Thymus (tissue), 11 donors: ENCODE data around the gene UBE3B. TPM values are rescaled to one million over a fixed set of nuclear protein-coding genes. Genes with fewer than 3 reads are reported as not detected.

Source experiments
- DNase-seq, 9 donors: peaks; one replicate each; pipeline ENCODE4 v3.0.0-alpha.2; 2013; ENCODE audit warnings: low spot score in 9 of 9, low read depth in 6 of 9, missing footprints in 1 of 9
- H3K27ac ChIP-seq, 2 donors: one replicate each; pipeline ENCODE4 v1.5.1; 2013; ENCODE audit warnings: control low read depth in 1 of 2, low read depth in 1 of 2, low read length in 1 of 2, mild to moderate bottlenecking in 1 of 2, moderate library complexity in 1 of 2
- H3K27me3 ChIP-seq, 2 donors: one replicate each; pipeline ENCODE4 v1.5.1; 2013; ENCODE audit warnings: low read length in 1 of 2; ENCODE audit not compliant: control insufficient read depth in 2 of 2, insufficient read depth in 1 of 2
- H3K36me3 ChIP-seq, 2 donors: one replicate each; pipeline ENCODE4 v1.5.1; 2013; ENCODE audit warnings: low read length in 1 of 2, mild to moderate bottlenecking in 1 of 2, moderate library complexity in 1 of 2; ENCODE audit not compliant: control insufficient read depth in 2 of 2, insufficient read depth in 2 of 2
- H3K4me1 ChIP-seq, 2 donors: one replicate each; pipeline ENCODE4 v1.5.1; 2013; ENCODE audit warnings: low read length in 2 of 2; ENCODE audit not compliant: control insufficient read depth in 2 of 2, insufficient read depth in 2 of 2
- H3K4me3 ChIP-seq, 2 donors: one replicate each; pipeline ENCODE4 v1.5.1; 2013; ENCODE audit warnings: low read length in 2 of 2, control low read depth in 1 of 2, mild to moderate bottlenecking in 1 of 2
- H3K9me3 ChIP-seq, 2 donors: one replicate each; pipeline ENCODE4 v1.5.1; 2013; ENCODE audit warnings: low read length in 1 of 2, mild to moderate bottlenecking in 1 of 2; ENCODE audit not compliant: control insufficient read depth in 2 of 2, insufficient read depth in 1 of 2
- WGBS: extraction: QIAGEN DNeasy Blood & Tissue Kit; methylation state at CpG from one replicate; pipeline ENCODE4 v1.1.7; 2013; 5-methylcytosine and 5-hydroxymethylcytosine counted together
- polyA plus RNA-seq: library from polyadenylated mRNA; stranded (reverse); fragments of 200-250 nt; gene quantifications from one replicate; pipeline ENCODE4 v1.2.3, GENCODE V29; 2013
- total RNA-seq: library from RNA; stranded (reverse); fragments of 120-200 nt; gene quantifications from one replicate; pipeline ENCODE4 v1.2.4, GENCODE V29; 2013
- donor health status: healthy.

Gene UBE3B
- total and polyA plus RNA-seq, 2 donors = 11.7 to 13.5 TPM

GRCh38 chr12:109458086-109458485 is 19.3 kb upstream of the UBE3B start:
- WGBS = 94% methylated on average over 4 of the region's 4 CpGs
- no peak overlapping the region for H3K27ac ChIP-seq
- H3K36me3 ChIP-seq = peaks cover 50 to 58% of the 10 kb centered on the region in 2 donors
- DNase-seq = no peak
- H3K4me3 ChIP-seq = no peak overlapping the region
- peaks cover 7 to 23% of the 10 kb centered on the region in 2 donors for H3K4me1 ChIP-seq
- no peaks in the 10 kb centered on the region for H3K27me3 ChIP-seq
- no peaks in the 10 kb centered on the region for H3K9me3 ChIP-seq

GRCh38 chr12:109458771-109459208 is 18.6 kb upstream of the UBE3B start:
- no peak for DNase-seq
- H3K4me1 ChIP-seq = peaks cover 8 to 30% of the 10 kb centered on the region in 2 donors
- H3K9me3 ChIP-seq = no peaks in the 10 kb centered on the region
- peaks cover 43 to 51% of the 10 kb centered on the region in 2 donors for H3K36me3 ChIP-seq
- no peaks in the 10 kb centered on the region for H3K27me3 ChIP-seq
- no peak overlapping the region for H3K27ac ChIP-seq
- 94% methylated on average over 6 of the region's 6 CpGs for WGBS
- H3K4me3 ChIP-seq = no peak overlapping the region

- H3K36me3 ChIP-seq = peaks cover 42 to 47% of the 10 kb centered on the region in 2 donors
- no peak overlapping the region for H3K4me3 ChIP-seq
- no peak overlapping the region for H3K27ac ChIP-seq
- H3K4me1 ChIP-seq = peaks cover 8 to 32% of the 10 kb centered on the region in 2 donors
- 96% methylated on average over 6 of the region's 6 CpGs for WGBS
- no peaks in the 10 kb centered on the region for H3K9me3 ChIP-seq
- DNase-seq = no peak
- H3K27me3 ChIP-seq = no peaks in the 10 kb centered on the region
These were observed 18.2 kb upstream of the UBE3B start for GRCh38 chr12:109459247-109459646.

- Histone ChIP-seq H3K4me3 (no peak overlapping the region), H3K4me1 (peaks cover 8 to 32% of the 10 kb centered on the region in 2 donors)
These were observed 16.9 kb upstream of the UBE3B start for GRCh38 chr12:109460538-109460937.

GRCh38 chr12:109461049-109461845 is 16.2 kb upstream of the UBE3B start:
- H3K27ac ChIP-seq = peak overlapping the region; percentile 63 to 73
- H3K9me3 ChIP-seq = no peaks in the 10 kb centered on the region
- H3K4me1 ChIP-seq = peaks cover 8 to 32% of the 10 kb centered on the region in 2 donors
- no peak overlapping the region for H3K4me3 ChIP-seq
- no peaks in the 10 kb centered on the region for H3K27me3 ChIP-seq
- no peak for DNase-seq
- H3K36me3 ChIP-seq = peaks cover 23 to 31% of the 10 kb centered on the region in 2 donors
- 80% methylated on average over 8 of the region's 8 CpGs for WGBS

More at GRCh38 chr12:109460538-109460937, 16.9 kb upstream of the UBE3B start:
- WGBS = 96% methylated on average over 13 of the region's 13 CpGs
- peaks cover 30 to 34% of the 10 kb centered on the region in 2 donors for H3K36me3 ChIP-seq
- H3K27ac ChIP-seq = peak overlapping the region in 1 of 2 donors; percentile 18
- H3K9me3 ChIP-seq = no peaks in the 10 kb centered on the region
- DNase-seq = no peak
- H3K27me3 ChIP-seq = no peaks in the 10 kb centered on the region

GRCh38 chr12:109461846-109462756 is 15.3 kb upstream of the UBE3B start:
- Histone ChIP-seq H3K36me3 (peaks cover 23 to 26% of the 10 kb centered on the region in 2 donors), H3K4me1 (peaks cover 8 to 32% of the 10 kb centered on the region in 2 donors), H3K27me3 (no peaks in the 10 kb centered on the region), H3K4me3 (no peak overlapping the region), H3K9me3 (no peaks in the 10 kb centered on the region), H3K27ac (peak overlapping the region; percentile 63 to 73)
- DNase-seq = no peak
- WGBS = 96% methylated on average over 13 of the region's 13 CpGs

GRCh38 chr12:109462868-109463692 is 14.4 kb upstream of the UBE3B start:
- H3K4me3 ChIP-seq = no peak overlapping the region
- H3K9me3 ChIP-seq = no peaks in the 10 kb centered on the region
- H3K27me3 ChIP-seq = no peaks in the 10 kb centered on the region
- H3K27ac ChIP-seq = peak overlapping the region; percentile 64 to 78
- peaks cover 8 to 32% of the 10 kb centered on the region in 2 donors for H3K4me1 ChIP-seq
- 59% methylated on average over 14 of the region's 14 CpGs for WGBS
- H3K36me3 ChIP-seq = peaks cover 22 to 23% of the 10 kb centered on the region in 2 donors
- peak in 6 of 9 donors; percentile 16 to 68 (median 26) for DNase-seq

- no peaks in the 10 kb centered on the region for H3K27me3 ChIP-seq
- peaks cover 25 to 28% of the 10 kb centered on the region in 2 donors for H3K36me3 ChIP-seq
- WGBS = 86% methylated on average over 5 of the region's 5 CpGs
- peak overlapping the region; percentile 50 to 64 for H3K27ac ChIP-seq
- peaks cover 8 to 32% of the 10 kb centered on the region in 2 donors for H3K4me1 ChIP-seq
- no peak for DNase-seq
- no peaks in the 10 kb centered on the region for H3K9me3 ChIP-seq
- H3K4me3 ChIP-seq = no peak overlapping the region
These were observed 13.7 kb upstream of the UBE3B start for GRCh38 chr12:109463756-109464155.
